DMS 273 treated with DMSO at 0.1 percent for 48 hours (cell line): ENCODE data around the gene OR2AE1.

Experiments
- DNase-seq: peaks from one replicate; lab custom pipeline; 2025; lab: John Stamatoyannopoulos, UW

Gene OR2AE1

DNA sequence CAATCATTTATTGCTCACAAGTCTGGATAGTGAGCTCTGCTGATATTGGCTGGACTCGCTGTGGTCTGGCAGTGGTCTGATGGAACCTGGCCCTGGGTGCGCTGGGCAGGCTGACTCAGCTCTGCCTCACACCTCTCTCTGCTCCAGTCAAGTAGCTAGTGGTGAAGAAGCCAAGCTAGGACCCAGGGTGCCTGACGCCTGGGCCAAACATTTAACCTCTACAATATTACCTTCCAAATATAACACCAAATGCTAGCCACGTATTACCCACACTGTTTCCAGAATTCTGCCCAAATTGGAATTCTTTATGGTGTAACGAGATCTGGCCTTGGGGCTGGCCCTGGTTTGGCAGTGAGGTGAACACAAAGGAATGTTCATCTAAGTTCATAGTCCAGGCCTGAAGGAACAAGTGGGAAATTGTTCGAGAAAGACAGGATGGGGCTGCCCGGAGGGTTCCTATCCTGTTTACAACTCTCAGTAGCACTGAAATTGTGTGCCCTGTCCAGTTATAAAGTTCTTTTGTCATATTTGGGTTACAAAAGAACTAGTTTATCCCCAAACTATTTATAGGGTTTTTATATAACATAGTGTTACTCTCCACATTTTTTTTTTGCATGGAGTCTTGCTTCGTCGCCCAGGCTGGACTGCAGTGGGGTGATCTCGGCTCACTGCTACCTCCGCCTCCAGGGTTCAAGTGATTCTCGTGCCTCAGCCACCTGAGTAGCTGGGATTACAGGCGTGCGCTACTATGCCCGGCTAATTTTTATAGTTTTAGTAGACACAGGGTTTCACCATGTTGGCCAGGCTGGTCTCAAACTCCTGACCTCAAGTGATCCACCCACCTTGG is 16.3 kb downstream of the OR2AE1 start:
- DNase-seq: no peak

DNA sequence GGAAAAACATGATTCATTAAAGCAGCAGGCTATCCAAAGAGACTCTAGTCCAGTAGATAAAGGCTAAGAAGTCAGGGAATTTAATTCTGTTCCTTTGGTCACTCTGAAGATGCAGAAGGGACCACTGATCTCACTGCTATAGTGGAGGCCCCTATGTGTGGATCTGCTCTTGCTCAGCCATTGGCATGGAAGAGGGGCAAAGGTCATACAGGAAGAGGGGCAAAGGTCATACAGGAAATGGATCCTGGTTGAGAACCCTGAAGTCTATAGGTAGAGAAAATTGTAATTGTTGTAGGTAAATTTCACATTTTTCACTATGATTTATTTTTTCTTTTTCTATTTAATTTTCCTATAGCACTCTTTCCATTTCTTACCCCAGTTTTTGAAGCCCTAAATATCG is 21.6 kb downstream of the OR2AE1 start:
- no peak for DNase-seq

- no peak for DNase-seq
Observed at GRCh38 chr7:99848420-99849216, 28.2 kb downstream of the OR2AE1 start.

GRCh38 chr7:99844328-99844727 is 32.5 kb downstream of the OR2AE1 start:
- no peak for DNase-seq

- DNase-seq: no peak
Observed at GRCh38 chr7:99843808-99844207, 33.0 kb downstream of the OR2AE1 start.

- no peak for DNase-seq
Observed at GRCh38 chr7:99842926-99843325, 33.9 kb downstream of the OR2AE1 start.

DNA sequence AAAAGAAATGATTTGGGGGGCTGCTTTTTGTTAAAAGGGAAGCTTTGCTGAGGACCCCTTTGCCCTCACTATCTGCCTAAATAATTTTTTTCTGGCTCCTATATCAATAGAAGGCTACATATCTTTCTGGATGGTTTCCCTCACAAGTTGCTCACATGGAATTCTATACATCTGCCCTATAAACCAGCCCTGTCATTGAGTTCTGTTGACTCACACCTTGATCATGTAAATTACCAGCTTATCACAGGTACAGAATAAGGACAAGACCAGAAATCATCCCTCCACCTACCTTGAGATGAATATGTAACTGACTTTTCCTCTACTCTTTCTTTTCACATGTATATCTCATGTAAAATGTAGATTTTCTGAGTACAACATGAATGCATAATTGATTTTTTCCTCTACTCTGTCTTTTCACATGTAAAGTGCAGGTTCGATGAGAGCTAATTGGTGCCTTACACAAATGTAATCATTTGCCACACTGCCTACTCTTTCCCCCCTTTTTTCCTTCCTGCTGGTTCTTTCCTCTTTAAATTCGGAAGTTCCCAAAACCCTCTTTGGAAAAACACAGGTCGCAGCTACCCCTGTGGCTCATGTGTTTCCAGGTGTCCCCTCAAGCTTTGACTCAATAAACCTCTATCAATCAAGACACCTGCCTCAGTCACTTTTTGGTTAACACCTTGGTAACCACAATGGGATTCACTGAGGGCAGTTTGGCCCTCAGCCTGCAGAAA is 36.5 kb downstream of the OR2AE1 start:
- DNase-seq: no peak

GRCh38 chr7:99839287-99840021 is 37.4 kb downstream of the OR2AE1 start:
- DNase-seq: no peak

DNA sequence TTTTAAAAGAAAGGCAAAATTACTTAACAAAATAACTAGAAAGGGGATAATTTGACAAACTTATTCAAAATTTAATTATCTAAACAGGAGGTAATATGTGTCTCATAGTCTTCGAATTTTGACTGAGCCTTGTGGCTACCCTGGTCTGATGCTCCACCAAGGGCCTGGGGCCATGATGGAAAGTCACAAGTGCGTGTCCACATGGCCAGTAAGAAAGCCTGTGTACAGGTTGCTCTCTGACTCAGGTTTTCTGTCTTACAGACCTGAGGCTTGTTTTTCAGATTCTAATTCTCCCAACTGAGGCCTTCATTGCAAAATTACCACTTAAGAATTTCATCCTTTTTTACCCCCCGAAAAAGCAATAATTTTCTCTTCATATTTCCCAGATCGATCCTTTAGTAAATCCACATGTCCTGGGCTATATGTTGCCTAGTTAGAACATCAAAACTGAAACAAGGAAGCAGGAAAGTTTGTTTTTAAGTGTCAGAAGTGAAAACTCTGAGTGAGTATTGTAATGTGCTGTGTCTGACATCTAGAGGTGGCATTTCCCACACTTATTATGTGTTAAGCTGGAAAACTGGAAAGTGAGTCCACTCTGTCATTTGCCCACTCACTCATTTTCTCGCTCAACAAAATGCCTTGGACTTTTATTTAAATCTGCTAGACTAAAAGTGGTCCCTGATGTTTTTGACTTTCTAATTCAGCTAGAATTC is 39.0 kb downstream of the OR2AE1 start:
- DNase-seq: no peak

DNA sequence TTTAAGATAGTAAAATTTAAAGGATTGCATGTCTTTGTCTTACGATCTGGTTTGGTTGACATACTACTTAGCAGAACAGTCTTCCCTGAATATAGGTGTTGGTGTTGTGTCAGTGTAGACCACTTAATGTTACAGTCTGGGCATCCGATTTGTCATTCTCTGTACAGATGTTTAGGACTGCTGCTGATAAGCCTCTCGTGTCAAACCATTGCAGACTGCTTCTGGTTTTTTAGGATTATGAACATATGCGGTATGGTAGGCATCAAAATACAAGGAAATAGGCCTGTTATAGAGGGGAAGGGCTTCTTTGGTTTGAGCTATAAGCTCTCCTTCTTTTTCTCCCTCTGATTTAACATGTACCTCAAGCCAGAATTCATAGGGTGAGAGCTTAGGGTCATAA is 41.6 kb downstream of the OR2AE1 start:
- DNase-seq: no peak

DNA sequence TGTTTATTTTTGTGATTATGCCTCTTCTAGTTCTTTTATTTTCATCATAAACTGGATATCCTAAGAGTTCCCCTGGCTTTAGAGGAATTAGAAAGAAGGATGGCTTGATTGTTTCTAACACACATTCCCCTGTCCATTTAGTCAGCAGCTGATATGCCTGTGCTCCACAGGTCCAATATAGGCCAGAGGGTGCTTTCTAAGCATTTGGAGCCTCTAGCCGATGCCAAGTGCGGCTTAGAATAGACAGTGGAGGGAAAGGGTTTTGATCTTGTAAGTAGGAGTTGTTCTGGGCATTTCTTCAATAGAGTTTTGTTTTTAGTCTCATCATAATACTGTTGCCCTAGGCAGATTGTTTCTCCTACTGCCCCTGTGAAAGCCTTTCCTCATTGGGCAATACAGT is 42.5 kb downstream of the OR2AE1 start:
- no peak for DNase-seq

DNA sequence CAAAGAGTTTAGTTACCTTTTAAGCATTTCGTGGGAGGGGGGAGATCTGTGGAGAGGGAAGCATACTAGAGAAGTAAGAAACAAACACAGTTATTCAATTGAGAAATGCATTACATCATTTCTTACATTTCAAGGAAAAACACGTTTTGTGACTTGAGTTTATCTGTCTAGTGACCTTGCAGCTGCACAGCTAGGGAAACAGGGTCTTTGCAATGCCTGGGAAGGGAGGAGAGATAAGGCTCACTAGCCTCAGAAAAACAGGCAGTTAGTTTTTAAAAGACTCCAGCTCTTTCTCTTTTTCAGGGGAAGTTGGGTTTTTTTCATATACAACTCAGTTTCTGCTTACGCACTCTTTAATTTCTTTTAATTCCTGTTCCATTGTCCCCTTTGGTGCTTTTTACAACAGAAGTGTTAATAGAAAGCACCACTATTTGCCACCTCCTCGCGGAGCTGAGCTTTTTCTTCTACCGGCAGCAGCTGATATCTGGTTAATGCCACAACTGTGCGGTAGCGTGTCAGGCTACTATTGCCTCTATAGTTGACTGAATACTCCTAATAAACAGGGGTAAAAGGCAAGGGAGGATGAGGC is 43.5 kb downstream of the OR2AE1 start:
- no peak for DNase-seq

DNA sequence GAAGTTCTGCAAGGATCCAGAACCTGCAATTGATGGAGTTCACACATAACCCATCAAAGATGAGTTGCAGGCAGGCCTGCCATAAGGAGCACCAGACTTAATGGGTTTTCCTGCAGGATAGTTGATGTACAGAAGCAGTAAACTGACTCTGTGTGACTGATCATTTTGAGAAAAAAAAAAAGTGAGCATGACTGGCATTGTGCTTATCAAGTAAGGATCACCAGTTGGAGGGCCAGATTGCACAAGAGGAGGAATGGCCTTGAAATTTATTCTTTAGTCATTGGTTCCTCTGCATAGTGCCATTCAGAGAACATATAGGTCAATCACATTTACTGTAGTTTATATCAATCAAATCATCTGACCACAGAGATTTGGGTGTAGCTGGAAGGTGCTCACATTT is 45.2 kb downstream of the OR2AE1 start:
- no peak for DNase-seq

DNA sequence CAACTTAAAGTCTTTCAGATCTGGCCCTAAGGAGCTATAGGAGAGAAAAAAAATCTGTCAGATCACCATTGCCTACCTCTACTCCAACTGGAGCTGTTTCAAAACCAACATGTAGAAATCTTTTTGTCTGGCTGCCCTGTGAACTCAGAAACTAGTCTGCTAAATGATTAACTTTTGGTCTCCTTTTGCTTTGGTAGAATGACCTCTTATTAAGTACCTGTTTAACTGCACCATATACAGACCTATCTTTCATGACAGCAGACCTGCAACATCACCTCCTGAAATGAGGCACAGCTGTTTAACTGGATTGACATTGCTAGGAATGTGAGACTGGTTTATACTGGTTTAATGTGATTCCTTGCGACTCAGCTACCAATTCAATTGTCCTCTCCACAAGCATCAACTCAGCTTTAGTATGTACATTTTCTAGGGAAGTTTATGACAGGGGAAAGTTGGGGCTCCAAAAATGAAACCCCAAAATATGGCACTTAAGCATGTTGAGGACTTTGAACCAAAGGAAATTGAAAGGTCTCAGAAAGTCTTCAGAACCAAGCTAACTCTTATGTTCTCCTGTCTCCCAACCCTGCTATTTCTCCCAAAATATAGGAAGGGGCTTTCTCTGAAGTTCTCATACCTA is 47.2 kb downstream of the OR2AE1 start:
- DNase-seq: no peak

DNA sequence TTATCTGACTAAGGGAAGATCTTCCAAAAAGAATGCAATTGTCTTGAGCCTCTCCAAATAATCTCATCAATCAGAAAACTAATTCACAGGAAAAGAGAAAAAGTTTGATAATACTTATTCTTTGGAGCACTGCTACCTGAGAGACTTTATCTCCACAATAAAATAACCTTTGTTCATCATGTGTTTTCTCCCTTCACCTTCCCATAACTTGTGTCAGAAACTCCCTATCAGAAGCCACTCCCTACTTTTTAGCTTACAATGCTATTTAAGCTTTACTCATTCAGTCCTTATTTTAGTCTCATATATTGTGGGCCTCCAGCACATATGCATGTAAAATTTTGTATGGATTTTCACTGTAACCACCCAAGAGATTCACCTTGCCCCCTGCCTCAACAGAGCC is 48.0 kb downstream of the OR2AE1 start:
- no peak for DNase-seq

- no peak for DNase-seq
Observed at GRCh38 chr7:99827040-99827778, 49.6 kb downstream of the OR2AE1 start.
